Fibroblast of lung (primary cell): ENCODE results near the gene PRKAA1.

Source experiments
- EZH2 ChIP-seq: IDR thresholded peaks from 2 replicates; pipeline ENCODE4 v1.5.1; 2012; ENCODE audit warnings: low read length, control low read depth, mild to moderate bottlenecking; ENCODE audit errors: missing control alignments
- TF ChIP-seq, protein P1 (sequence below), 2 donors: IDR thresholded peaks in 1 of 2; conservative IDR thresholded peaks in 1 of 2; 1 replicate in 1 of 2; 2 replicates in 1 of 2; pipeline ENCODE4 v1.5.1; 2011 to 2012; ENCODE audit warnings: low read length in 2 of 2, control low read depth in 1 of 2, inconsistent platforms in 1 of 2, low read depth in 1 of 2, mild to moderate bottlenecking in 1 of 2

DNA sequence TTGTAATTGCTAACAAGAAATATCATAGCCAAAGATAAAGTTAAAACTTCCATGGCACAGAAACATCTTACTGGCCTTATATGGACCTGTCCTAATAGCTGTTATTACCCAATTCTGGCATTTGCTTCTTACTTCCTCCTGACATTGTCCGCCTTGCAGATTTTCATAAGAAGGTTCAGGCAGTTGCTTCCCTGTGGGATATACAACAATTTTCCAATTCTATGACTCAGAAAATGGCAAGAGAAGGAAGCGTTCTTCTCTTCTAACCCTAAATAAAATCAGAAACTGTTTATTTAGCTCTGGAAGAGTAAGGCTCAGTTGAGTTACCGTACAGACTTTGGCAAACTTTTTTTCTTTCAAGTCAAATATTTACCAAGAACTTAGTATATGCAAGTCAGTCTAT lies 1.7 kb downstream of the PRKAA1 start:
- TF ChIP-seq, protein P1, sequence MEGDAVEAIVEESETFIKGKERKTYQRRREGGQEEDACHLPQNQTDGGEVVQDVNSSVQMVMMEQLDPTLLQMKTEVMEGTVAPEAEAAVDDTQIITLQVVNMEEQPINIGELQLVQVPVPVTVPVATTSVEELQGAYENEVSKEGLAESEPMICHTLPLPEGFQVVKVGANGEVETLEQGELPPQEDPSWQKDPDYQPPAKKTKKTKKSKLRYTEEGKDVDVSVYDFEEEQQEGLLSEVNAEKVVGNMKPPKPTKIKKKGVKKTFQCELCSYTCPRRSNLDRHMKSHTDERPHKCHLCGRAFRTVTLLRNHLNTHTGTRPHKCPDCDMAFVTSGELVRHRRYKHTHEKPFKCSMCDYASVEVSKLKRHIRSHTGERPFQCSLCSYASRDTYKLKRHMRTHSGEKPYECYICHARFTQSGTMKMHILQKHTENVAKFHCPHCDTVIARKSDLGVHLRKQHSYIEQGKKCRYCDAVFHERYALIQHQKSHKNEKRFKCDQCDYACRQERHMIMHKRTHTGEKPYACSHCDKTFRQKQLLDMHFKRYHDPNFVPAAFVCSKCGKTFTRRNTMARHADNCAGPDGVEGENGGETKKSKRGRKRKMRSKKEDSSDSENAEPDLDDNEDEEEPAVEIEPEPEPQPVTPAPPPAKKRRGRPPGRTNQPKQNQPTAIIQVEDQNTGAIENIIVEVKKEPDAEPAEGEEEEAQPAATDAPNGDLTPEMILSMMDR (conservative IDR thresholded peaks at IDR 0.05 in 1 of 2, IDR thresholded peaks at IDR 0.05 in 1 of 2; ENCODE audit: low read depth in 1 of 2, low read length in 2 of 2), result no peak
- no peak for TF ChIP-seq EZH2
